IPS-NIHi7 (cell line): Measurements from ENCODE around the gene TMEM178B.

Experiments used
- DNase-seq: peaks from one replicate; pipeline ENCODE4 v3.0.0; 2012; ENCODE audit warnings: mixed read lengths; ENCODE audit errors: extremely low spot score

The TMEM178B gene

GRCh38 chr7:141464551-141464950, 390.7 kb downstream of the TMEM178B start:
- no peak for DNase-seq

- no peak for DNase-seq
Measured at GRCh38 chr7:141466151-141466904, 392.5 kb downstream of the TMEM178B start.

GRCh38 chr7:141468341-141468740, 394.5 kb downstream of the TMEM178B start:
- DNase-seq = no peak

GRCh38 chr7:141475679-141476078, 401.8 kb downstream of the TMEM178B start:
- no peak for DNase-seq

- DNase-seq = no peak
Measured at GRCh38 chr7:141477865-141478264, 404.0 kb downstream of the TMEM178B start.

- DNase-seq = no peak
Measured at GRCh38 chr7:141478845-141479244, 405.0 kb downstream of the TMEM178B start.

GRCh38 chr7:141480953-141481352, 407.1 kb downstream of the TMEM178B start:
- DNase-seq = no peak

- DNase-seq = no peak
Measured at GRCh38 chr7:141481971-141482370, 408.1 kb downstream of the TMEM178B start.

GRCh38 chr7:141483044-141483443, 409.2 kb downstream of the TMEM178B start:
- DNase-seq = no peak

- no peak for DNase-seq
Measured at GRCh38 chr7:141484907-141485306, 411.0 kb downstream of the TMEM178B start.

GRCh38 chr7:141486959-141487358, 413.1 kb downstream of the TMEM178B start:
- no peak for DNase-seq

- no peak for DNase-seq
Measured at GRCh38 chr7:141490474-141490873, 416.6 kb downstream of the TMEM178B start.

GRCh38 chr7:141495057-141495456, 421.2 kb downstream of the TMEM178B start:
- no peak for DNase-seq

GRCh38 chr7:141497391-141497790, 423.5 kb downstream of the TMEM178B start:
- no peak for DNase-seq

GRCh38 chr7:141500608-141501007, 426.7 kb downstream of the TMEM178B start:
- DNase-seq = no peak

- no peak for DNase-seq
Measured at GRCh38 chr7:141501451-141501850, 427.6 kb downstream of the TMEM178B start.

GRCh38 chr7:141511316-141511675, 437.4 kb downstream of the TMEM178B start:
- peak; percentile 45 for DNase-seq

- peak; percentile 52 for DNase-seq
Measured at GRCh38 chr7:141511676-141512396, 438.0 kb downstream of the TMEM178B start.

GRCh38 chr7:141512597-141512996, 438.7 kb downstream of the TMEM178B start:
- DNase-seq = no peak

- DNase-seq = no peak
Measured at GRCh38 chr7:141513720-141514119, 439.9 kb downstream of the TMEM178B start.

- no peak for DNase-seq
Measured at GRCh38 chr7:141515941-141516340, 442.1 kb downstream of the TMEM178B start.

GRCh38 chr7:141519623-141520022, 445.8 kb downstream of the TMEM178B start:
- no peak for DNase-seq

GRCh38 chr7:141522657-141523342, 448.9 kb downstream of the TMEM178B start:
- DNase-seq = no peak
